Smooth muscle cell (in vitro differentiated cells): ENCODE results near the gene PTPRN2. TPM values are rescaled to one million over a fixed set of nuclear protein-coding genes. Genes with fewer than 3 reads are reported as not detected.

ENCODE experiments used
- DNase-seq: peaks from one replicate; lab custom pipeline; 2025; ENCODE audit not compliant: unreplicated experiment; lab: John Stamatoyannopoulos, UW
- H2AFZ ChIP-seq: fragments of 200-600 bp; sonication (generic); 2 replicates; pipeline ENCODE4 v1.6.0; 2016; ENCODE audit warnings: antibody characterized with exemption, low read depth, mild to moderate bottlenecking
- H3F3A ChIP-seq: fragments of 200-600 bp; sonication (generic); 2 replicates; pipeline ENCODE4 v1.6.0; 2017; ENCODE audit warnings: antibody characterized with exemption, low read depth
- H3K27ac ChIP-seq: fragments of 200-600 bp; sonication (generic); 2 replicates; pipeline ENCODE4 v1.5.1; 2016; ENCODE audit warnings: low read depth, mild to moderate bottlenecking
- H3K27me3 ChIP-seq: fragments of 200-600 bp; sonication (generic); 2 replicates; pipeline ENCODE4 v1.6.1; 2016; ENCODE audit warnings: low read depth, mild to moderate bottlenecking
- H3K36me3 ChIP-seq: fragments of 200-600 bp; sonication (generic); 2 replicates; pipeline ENCODE4 v1.5.1; 2016; ENCODE audit warnings: low read depth
- H3K4me1 ChIP-seq: fragments of 200-600 bp; sonication (generic); 2 replicates; pipeline ENCODE4 v1.5.1; 2016; ENCODE audit warnings: low read depth
- H3K4me2 ChIP-seq: fragments of 200-600 bp; sonication (generic); 2 replicates; pipeline ENCODE4 v1.6.0; 2016; ENCODE audit warnings: mild to moderate bottlenecking
- H3K4me3 ChIP-seq: fragments of 200-600 bp; sonication (generic); 2 replicates; pipeline ENCODE4 v1.5.1; 2016; ENCODE audit warnings: mild to moderate bottlenecking
- H3K79me2 ChIP-seq: fragments of 200-600 bp; sonication (generic); 2 replicates; pipeline ENCODE4 v1.6.0; 2016; ENCODE audit warnings: low read depth, mild to moderate bottlenecking
- H3K9ac ChIP-seq: fragments of 200-600 bp; sonication (generic); 2 replicates; pipeline ENCODE4 v1.6.0; 2016; ENCODE audit warnings: low read depth
- H3K9me3 ChIP-seq: fragments of 200-600 bp; sonication (generic); replicated peaks from 2 replicates; pipeline ENCODE4 v1.5.1; 2016; ENCODE audit warnings: low read depth
- H4K20me1 ChIP-seq: fragments of 200-600 bp; sonication (generic); 2 replicates; pipeline ENCODE4 v1.6.0; 2016; ENCODE audit warnings: low read depth
- CTCF ChIP-seq: fragments of 200-600 bp; sonication (generic); IDR thresholded peaks from 2 replicates; pipeline ENCODE4 v1.5.1; 2017; ENCODE audit warnings: borderline replicate concordance, mild to moderate bottlenecking, antibody characterized with exemption; ENCODE audit not compliant: insufficient read depth, poor library complexity, severe bottlenecking
- WGBS: methylation state at CpG from one replicate; pipeline ENCODE4 v1.1.7; 2016; ENCODE audit warnings: low lambda C conversion rate; 5-methylcytosine and 5-hydroxymethylcytosine counted together
- polyA plus RNA-seq: library from polyadenylated mRNA; unstranded; fragments of >200 nt; fragmentation: Nextera tagmentation; extraction: Ambion mirVana; gene quantifications from 2 replicates; pipeline ENCODE4 v1.2.1, GENCODE V29; 2016
- total RNA-seq: library from RNA; depleted of rRNA; stranded (reverse); fragments of >200 nt; gene quantifications from 2 replicates; pipeline ENCODE4 v1.2.3, GENCODE V29; 2014

The PTPRN2 gene
- total and polyA plus RNA-seq, 2 experiments from 2014 or later = 0.09 to 0.87 TPM

- TF ChIP-seq CTCF = no peak
- WGBS = 83% methylated on average over 28 of the region's 30 CpGs
- Histone ChIP-seq H3K4me2 (no peak overlapping the region), H3K9me3 (no peaks in the 10 kb centered on the region), H3K9ac (no peak overlapping the region), H3F3A (no peaks in the 10 kb centered on the region), H3K4me3 (no peak overlapping the region), H2AFZ (no peak overlapping the region), H4K20me1 (no peaks in the 10 kb centered on the region), H3K79me2 (no peaks in the 10 kb centered on the region), H3K27ac (no peak overlapping the region), H3K4me1 (no peaks in the 10 kb centered on the region), H3K27me3 (no peaks in the 10 kb centered on the region), H3K36me3 (no peaks in the 10 kb centered on the region)
- DNase-seq = no peak
Observed at GRCh38 chr7:158266817-158267741, 320.5 kb downstream of the PTPRN2 start.

GRCh38 chr7:158266426-158266816 lies 321.2 kb downstream of the PTPRN2 start:
- Histone ChIP-seq H3K4me1 (no peaks in the 10 kb centered on the region), H3K9me3 (no peaks in the 10 kb centered on the region), H3K79me2 (no peaks in the 10 kb centered on the region), H3K27ac (no peak overlapping the region), H3K9ac (no peak overlapping the region), H3K4me2 (no peak overlapping the region), H3K36me3 (no peaks in the 10 kb centered on the region), H4K20me1 (no peaks in the 10 kb centered on the region), H2AFZ (no peak overlapping the region), H3F3A (no peaks in the 10 kb centered on the region), H3K4me3 (no peak overlapping the region), H3K27me3 (no peaks in the 10 kb centered on the region)
- TF ChIP-seq CTCF = no peak
- DNase-seq = no peak
- WGBS = 90% methylated on average over 9 of the region's 12 CpGs

GRCh38 chr7:158265743-158266080 lies 321.9 kb downstream of the PTPRN2 start:
- Histone ChIP-seq H3K4me2 (no peak overlapping the region), H4K20me1 (no peaks in the 10 kb centered on the region), H3K4me3 (no peak overlapping the region), H3K79me2 (no peaks in the 10 kb centered on the region), H2AFZ (no peak overlapping the region), H3K27ac (no peak overlapping the region), H3K9me3 (no peaks in the 10 kb centered on the region), H3K4me1 (no peaks in the 10 kb centered on the region), H3K36me3 (no peaks in the 10 kb centered on the region), H3K9ac (no peak overlapping the region), H3F3A (no peaks in the 10 kb centered on the region), H3K27me3 (no peaks in the 10 kb centered on the region)
- DNase-seq = no peak
- WGBS = 95% methylated on average over 11 of the region's 11 CpGs
- TF ChIP-seq CTCF = no peak
